HEK293 (cell line): ENCODE measurements around the gene TPSD1.

Experiments used
- CTCF ChIA-PET: fragments of 350-600 bp; formaldehyde crosslinking; extraction: SDS; loops from one replicate; lab custom pipeline; 2021; ENCODE audit warnings: antibody characterized with exemption; lab: Yijun Ruan, JAX
- POLR2A ChIA-PET: fragments of 300-600 bp; formaldehyde crosslinking; extraction: SDS; loops from one replicate; lab custom pipeline; 2020; ENCODE audit warnings: antibody characterized with exemption, inconsistent platforms; lab: Yijun Ruan, JAX
- H3K27ac ChIP-seq: fragments of 200-500 bp; sonication (Bioruptor generic); 2 replicates; pipeline ENCODE4 v1.5.1; 2014; ENCODE audit warnings: low read depth, low read length, control low read depth, inconsistent platforms; ENCODE audit errors: extremely low read depth
- H3K36me3 ChIP-seq, 2 experiments: fragments of 200-500 bp in 1 of 2; sonication (Bioruptor generic) in 1 of 2; 1 replicate in 1 of 2; 2 replicates in 1 of 2; pipeline ENCODE4 v1.5.1; 2014 to 2017; ENCODE audit warnings: inconsistent platforms in 2 of 2, low read length in 2 of 2; ENCODE audit not compliant: control insufficient read depth in 2 of 2, insufficient read depth in 1 of 2
- H3K4me1 ChIP-seq: fragments of 200-500 bp; sonication (Bioruptor generic); 2 replicates; pipeline ENCODE4 v1.5.1; 2014; ENCODE audit warnings: mild to moderate bottlenecking, low read length, inconsistent platforms; ENCODE audit not compliant: control insufficient read depth, insufficient read depth
- H3K4me3 ChIP-seq: 2 replicates; pipeline ENCODE4 v1.5.1; 2011; ENCODE audit warnings: low read depth, mild to moderate bottlenecking, control low read depth, low read length, moderate library complexity
- H3K9me3 ChIP-seq: fragments of 200-500 bp; sonication (Bioruptor generic); 2 replicates; pipeline ENCODE4 v1.5.1; 2014; ENCODE audit warnings: low read depth, low read length, inconsistent platforms; ENCODE audit not compliant: control insufficient read depth, insufficient read depth
- BCL11B ChIP-seq: fragments of 450-650 bp; formaldehyde crosslinking; IDR thresholded peaks from 2 replicates; pipeline ENCODE4 v1.5.1; 2016; ENCODE audit warnings: low read depth, missing biosample characterization, missing genetic modification characterization
- EGR2 ChIP-seq: fragments of 450-650 bp; formaldehyde crosslinking; IDR thresholded peaks from 2 replicates; pipeline ENCODE4 v1.5.1; 2016; ENCODE audit warnings: low read depth, missing biosample characterization, missing genetic modification characterization
- HIC1 ChIP-seq: fragments of 450-650 bp; formaldehyde crosslinking; IDR thresholded peaks from 2 replicates; pipeline ENCODE4 v1.5.1; 2016; ENCODE audit warnings: missing biosample characterization, missing genetic modification characterization
- KLF7 ChIP-seq: fragments of 450-650 bp; formaldehyde crosslinking; IDR thresholded peaks from 2 replicates; pipeline ENCODE4 v1.5.1; 2016; ENCODE audit warnings: missing biosample characterization, missing genetic modification characterization, borderline replicate concordance
- TCF7L2 ChIP-seq: IDR thresholded peaks from 2 replicates; pipeline ENCODE4 v1.6.1; 2011; ENCODE audit warnings: low read depth, mild to moderate bottlenecking, inconsistent platforms, low read length, moderate library complexity, borderline replicate concordance
- ZBTB48 ChIP-seq: fragments of 450-650 bp; formaldehyde crosslinking; IDR thresholded peaks from 2 replicates; pipeline ENCODE4 v1.5.1; 2016; ENCODE audit warnings: missing biosample characterization, missing genetic modification characterization
- ZBTB6 ChIP-seq: fragments of 450-650 bp; formaldehyde crosslinking; IDR thresholded peaks from 2 replicates; pipeline ENCODE4 v1.5.1; 2017; ENCODE audit warnings: missing biosample characterization, missing genetic modification characterization
- ZNF10 ChIP-seq: fragments of 450-650 bp; formaldehyde crosslinking; IDR thresholded peaks from 2 replicates; pipeline ENCODE4 v1.5.1; 2017; ENCODE audit warnings: missing biosample characterization, missing genetic modification characterization
- ZNF121 ChIP-seq: fragments of 450-650 bp; formaldehyde crosslinking; IDR thresholded peaks from 2 replicates; pipeline ENCODE4 v1.5.1; 2016; ENCODE audit warnings: missing biosample characterization, missing genetic modification characterization
- ZNF335 ChIP-seq: fragments of 450-650 bp; formaldehyde crosslinking; conservative IDR thresholded peaks from 2 replicates; pipeline ENCODE4 v1.5.1; 2016; ENCODE audit warnings: missing biosample characterization, missing genetic modification characterization
- ZNF449 ChIP-seq: fragments of 450-650 bp; formaldehyde crosslinking; IDR thresholded peaks from 2 replicates; pipeline ENCODE4 v1.5.1; 2017; ENCODE audit warnings: missing biosample characterization, mild to moderate bottlenecking, missing genetic modification characterization, moderate library complexity
- ZNF513 ChIP-seq: fragments of 450-650 bp; IDR thresholded peaks from 2 replicates; pipeline ENCODE4 v1.5.1; 2018; ENCODE audit warnings: missing biosample characterization, missing genetic modification characterization
- ZNF548 ChIP-seq: fragments of 450-650 bp; formaldehyde crosslinking; IDR thresholded peaks from 2 replicates; pipeline ENCODE4 v1.5.1; 2016; ENCODE audit warnings: missing biosample characterization, missing genetic modification characterization
- ZNF560 ChIP-seq: fragments of 450-650 bp; formaldehyde crosslinking; IDR thresholded peaks from 2 replicates; pipeline ENCODE4 v1.5.1; 2017; ENCODE audit warnings: missing biosample characterization, missing genetic modification characterization, borderline replicate concordance
- ZNF768 ChIP-seq: fragments of 450-650 bp; formaldehyde crosslinking; IDR thresholded peaks from 2 replicates; pipeline ENCODE4 v1.5.1; 2018; ENCODE audit warnings: missing biosample characterization, mild to moderate bottlenecking, missing genetic modification characterization
- ZNF785 ChIP-seq: fragments of 450-650 bp; formaldehyde crosslinking; IDR thresholded peaks from 2 replicates; pipeline ENCODE4 v1.5.1; 2016; ENCODE audit warnings: missing biosample characterization, missing genetic modification characterization
- ZSCAN23 ChIP-seq: fragments of 450-650 bp; formaldehyde crosslinking; IDR thresholded peaks from 2 replicates; pipeline ENCODE4 v1.5.1; 2016; ENCODE audit warnings: missing biosample characterization, missing genetic modification characterization

The TPSD1 gene

GRCh38 chr16:1272453-1273198, 16.8 kb downstream of the TPSD1 start (continued):
- TF ChIP-seq ZNF335 (tag by site-specific recombination) (peak; percentile 49), ZNF768 (tag by site-specific recombination) (no peak), BCL11B (tag by site-specific recombination) (0 out of 2 replicates have a peak, but pooled peaks have one; percentile 9), ZNF548 (0 out of 2 replicates have a peak, but pooled peaks have one; percentile 43), ZNF449 (no peak), EGR2 (tag by site-specific recombination) (peak; percentile 51; the same call in 1 of the 2 replicates), HIC1 (tag by site-specific recombination) (peak; percentile 95)

GRCh38 chr16:1273816-1274215, 17.9 kb downstream of the TPSD1 start:
- Histone ChIP-seq H3K4me3 (no peak overlapping the region), H3K9me3 (no peaks in the 10 kb centered on the region), H3K27ac (no peak overlapping the region), H3K36me3 (no peaks in the 10 kb centered on the region), H3K4me1 (peaks cover 12% of the 10 kb centered on the region)
- CTCF ChIA-PET, result no interaction called here
- TF ChIP-seq ZBTB6, result no peak
- TF ChIP-seq ZNF513, result no peak
- TF ChIP-seq ZNF785 (tag by site-specific recombination), result no peak
- TF ChIP-seq KLF7 (tag by site-specific recombination), result no peak
- no peak for TF ChIP-seq ZNF560
- TF ChIP-seq TCF7L2, result no peak
- TF ChIP-seq ZBTB48 (tag by site-specific recombination), result no peak
- TF ChIP-seq ZNF10, result peak; percentile 79; the same call in 1 of the 2 replicates
- POLR2A ChIA-PET, result interaction anchor here (0.5 kb wide), 1 partner anchor 15 kb away, joined by 4 read pairs; no protein-coding TSS in a partner anchor

- ChIA-PET CTCF (no interaction called here), POLR2A (no interaction called here)
- H3K4me1 ChIP-seq, result peaks cover 12% of the 10 kb centered on the region
- no peaks in the 10 kb centered on the region for H3K9me3 ChIP-seq
- TF ChIP-seq ZBTB6, result peak; percentile 37; the same call in 1 of the 2 replicates
- no peak for TF ChIP-seq ZSCAN23 (tag by site-specific recombination)
- TF ChIP-seq ZNF121 (tag by site-specific recombination), result 0 out of 2 replicates have a peak, but pooled peaks have one; percentile 3
- H3K27ac ChIP-seq, result no peak overlapping the region
- no peak overlapping the region for H3K4me3 ChIP-seq
- H3K36me3 ChIP-seq, result no peaks in the 10 kb centered on the region
These were observed 18.9 kb downstream of the TPSD1 start for GRCh38 chr16:1274767-1275166.
